Stimulated activated CD4-positive, alpha-beta T cell treated with anti-CD3 and anti-CD28 coated beads, Interleukin-1b, Interleukin-23, amount 100 ng/mL, for 4 hours (primary cell): Measurements from ENCODE around the gene HIKESHI.
"Not testable (repeated sequence)": the region's sequence is repeated elsewhere in the genome, so short reads cannot be mapped to it uniquely, and the experiment has no call there.

Experiments used
- DNase-seq, 2 donors: peaks; one replicate each; pipeline ENCODE4 v3.0.0-alpha.2; 2020; ENCODE audit warnings: low read depth in 2 of 2

The HIKESHI gene

DNA sequence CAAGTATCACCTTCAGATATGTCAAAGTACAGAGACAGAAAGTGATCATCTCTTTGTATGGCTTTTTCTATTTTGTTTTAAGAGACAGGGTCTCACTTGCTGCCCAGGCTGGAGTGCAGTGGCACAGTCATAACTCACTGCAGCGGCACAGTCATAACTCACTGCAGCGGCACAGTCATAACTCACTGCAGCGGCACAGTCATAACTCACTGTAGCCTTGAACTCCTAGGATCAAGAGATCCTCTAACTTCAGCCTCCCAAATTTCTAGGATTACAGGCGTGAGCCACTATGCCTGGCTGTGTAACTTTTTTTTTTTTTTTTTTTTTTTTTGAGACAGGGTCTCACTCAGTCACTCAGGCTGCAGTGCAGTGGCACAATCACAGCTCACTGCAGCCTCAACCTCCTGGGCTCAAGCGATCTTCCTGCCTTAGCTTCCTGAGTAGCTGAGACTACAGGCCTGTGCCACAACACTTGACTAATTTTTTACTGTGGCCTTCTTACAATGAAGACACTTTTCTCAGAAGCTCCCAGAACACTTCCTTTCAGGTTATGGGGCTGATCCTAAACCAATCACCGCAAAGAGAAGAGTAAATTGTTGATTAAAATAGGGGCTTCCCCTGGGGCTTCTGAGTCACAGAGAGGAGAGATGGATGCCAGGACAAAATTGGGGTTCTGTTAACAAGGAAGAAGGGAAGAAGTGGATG, 9.0 kb upstream of the HIKESHI start:
- no peak for DNase-seq

DNA sequence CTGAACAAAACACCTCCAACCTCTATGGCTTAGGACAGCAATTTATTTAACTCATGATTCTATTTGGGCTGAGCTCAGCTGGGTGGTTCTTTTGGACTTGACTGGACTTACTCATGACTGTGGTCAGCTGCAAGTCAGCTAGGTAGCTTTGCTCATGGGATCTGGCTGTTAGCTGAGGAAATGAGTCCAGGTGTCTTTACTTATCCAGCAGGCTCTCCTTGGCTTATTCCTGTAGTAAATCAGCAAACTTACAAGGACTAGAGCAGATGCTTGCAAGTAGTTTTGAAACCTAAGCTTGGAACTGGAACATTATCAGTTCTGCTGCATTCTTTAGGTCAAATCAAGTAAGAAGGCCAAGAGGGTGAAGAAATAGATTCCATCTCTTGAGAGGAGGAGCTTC, 8.0 kb upstream of the HIKESHI start:
- DNase-seq, result no peak

DNA sequence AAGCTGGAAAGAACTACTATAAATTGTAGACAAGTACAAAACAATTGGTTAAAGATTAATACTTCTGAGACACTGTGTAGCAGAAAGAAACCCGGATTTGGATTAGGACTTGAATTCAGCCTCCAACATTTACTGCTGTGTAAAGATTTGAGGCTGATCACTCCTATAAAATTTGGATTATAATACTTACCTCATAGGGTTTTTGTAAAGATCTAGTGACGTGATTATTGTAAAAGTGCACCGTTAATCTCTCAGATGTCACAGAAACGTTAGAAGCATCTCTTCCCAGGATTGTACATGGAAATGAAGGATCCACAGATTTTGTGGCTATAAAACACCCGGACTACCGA, 323 bp upstream of the HIKESHI start:
- DNase-seq, result no peak

DNA sequence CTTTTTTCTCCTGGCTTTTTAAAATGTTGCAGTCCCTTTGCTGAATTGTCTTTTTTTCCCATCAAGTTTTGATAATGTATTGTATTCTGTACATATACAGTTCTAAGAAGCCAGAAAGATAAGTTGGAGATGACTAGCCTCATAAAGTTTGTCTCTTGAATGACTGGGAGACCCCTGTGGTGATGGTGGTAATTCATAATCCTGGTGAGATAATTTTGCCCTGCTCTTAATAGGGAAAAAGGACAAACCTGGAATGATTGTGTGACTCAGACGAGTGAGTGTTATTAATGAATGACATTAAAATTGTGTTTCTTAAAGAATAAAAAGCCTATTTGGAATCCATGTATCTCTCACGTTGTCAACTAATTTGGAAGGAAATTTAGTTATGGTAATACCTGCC, 1.2 kb downstream of the HIKESHI start:
- DNase-seq, result no peak

DNA sequence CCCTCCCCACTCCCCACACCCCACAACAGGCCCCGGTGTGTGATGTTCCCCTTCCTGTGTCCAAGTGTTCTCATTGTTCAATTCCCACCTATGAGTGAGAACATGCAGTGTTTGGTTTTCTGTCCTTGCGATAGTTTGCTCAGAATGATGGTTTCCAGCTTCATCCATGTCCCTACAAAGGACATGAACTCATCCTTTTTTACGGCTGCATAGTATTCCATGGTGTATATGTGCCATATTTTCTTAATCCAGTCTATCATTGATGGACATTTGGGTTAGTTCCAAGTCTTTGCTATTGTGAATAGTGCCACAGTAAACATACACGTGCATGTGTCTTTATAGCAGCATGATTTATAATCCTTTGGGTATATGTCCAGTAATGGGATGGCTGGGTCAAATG, 6.7 kb downstream of the HIKESHI start:
- not testable (repeated sequence) for DNase-seq

DNA sequence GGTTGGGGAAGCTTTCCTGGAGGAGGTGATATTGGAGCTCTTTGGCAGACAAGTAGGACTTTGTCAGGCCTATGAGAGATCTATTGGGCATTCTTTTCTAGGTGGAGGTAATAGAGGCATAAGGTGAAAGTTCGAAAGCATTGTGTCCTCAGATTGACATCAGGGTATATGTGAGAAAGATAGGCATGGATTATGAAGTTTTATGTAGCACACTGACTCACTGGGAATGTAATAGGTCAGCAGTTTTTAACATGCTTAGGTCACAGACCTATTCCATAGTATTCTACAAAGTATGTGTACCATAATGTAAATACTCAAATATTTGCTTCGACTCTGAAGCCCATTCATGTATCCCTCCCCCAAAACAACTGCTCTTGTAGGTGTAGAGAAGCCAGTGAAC, 11.8 kb downstream of the HIKESHI start:
- no peak for DNase-seq

DNA sequence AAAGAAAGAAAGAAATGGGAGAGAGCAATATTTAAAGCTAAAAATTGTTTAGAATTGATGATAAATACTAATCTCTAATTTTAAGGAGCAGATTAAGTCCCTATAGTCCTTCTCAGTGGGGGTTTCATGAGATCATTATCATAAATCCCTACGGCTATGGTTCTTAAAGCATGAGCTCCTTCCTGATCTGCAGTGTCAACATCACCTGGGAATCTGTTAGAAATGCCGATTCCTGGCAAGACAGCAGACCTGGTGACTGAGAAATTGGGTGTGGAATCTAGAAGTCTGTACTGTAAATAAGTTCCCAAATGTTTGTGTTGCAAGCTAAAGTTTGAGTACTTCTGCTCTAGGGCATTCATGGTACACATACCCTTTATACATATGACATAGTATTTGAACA, 12.6 kb downstream of the HIKESHI start:
- no peak for DNase-seq

DNA sequence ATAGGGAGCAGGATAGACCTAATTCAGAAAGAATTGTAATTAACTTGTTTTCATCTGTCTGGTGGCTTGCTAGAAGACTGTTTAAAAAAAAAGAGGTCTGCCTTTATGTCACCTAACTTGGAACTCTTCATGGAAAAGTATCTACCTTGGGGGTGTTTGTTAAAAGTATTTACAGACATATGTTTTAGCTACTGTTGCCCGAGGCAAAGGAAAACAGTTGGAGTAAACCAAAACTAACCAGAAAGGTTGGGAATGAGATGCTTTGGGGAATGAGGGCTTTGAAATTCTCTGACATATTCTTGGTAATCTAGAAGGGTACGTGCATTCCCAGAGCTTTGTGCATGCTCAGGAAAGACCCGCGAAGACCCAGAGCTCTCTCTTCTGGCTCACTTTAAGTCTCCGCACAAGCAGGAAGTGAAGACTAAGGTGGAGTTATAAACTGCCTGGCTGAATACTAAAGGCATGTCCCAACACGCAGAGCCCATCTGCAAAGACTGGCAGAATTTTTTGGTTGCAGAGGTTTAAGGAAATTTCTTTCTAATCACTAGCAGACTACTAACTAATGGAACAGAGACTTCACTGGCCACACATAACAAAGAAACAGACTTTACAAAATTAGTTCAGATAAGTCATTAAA, 33.2 kb downstream of the HIKESHI start:
- DNase-seq, result no peak

DNA sequence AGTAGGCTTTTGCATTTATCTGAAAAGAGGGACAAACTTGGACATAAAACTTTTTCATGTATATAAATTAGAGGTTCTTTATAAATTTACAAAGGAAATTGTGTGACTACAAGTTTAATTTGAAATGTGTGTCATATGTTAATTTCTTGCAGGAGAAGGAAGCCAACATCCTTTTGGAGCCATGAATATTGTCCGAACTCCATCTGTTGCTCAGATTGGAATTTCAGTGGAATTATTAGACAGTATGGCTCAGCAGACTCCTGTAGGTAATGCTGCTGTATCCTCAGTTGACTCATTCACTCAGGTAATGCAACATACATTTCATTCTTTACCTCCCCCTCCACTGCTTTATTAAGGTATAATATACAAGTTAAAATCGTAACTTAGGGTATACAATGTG, 35.2 kb downstream of the HIKESHI start:
- DNase-seq, result no peak

DNA sequence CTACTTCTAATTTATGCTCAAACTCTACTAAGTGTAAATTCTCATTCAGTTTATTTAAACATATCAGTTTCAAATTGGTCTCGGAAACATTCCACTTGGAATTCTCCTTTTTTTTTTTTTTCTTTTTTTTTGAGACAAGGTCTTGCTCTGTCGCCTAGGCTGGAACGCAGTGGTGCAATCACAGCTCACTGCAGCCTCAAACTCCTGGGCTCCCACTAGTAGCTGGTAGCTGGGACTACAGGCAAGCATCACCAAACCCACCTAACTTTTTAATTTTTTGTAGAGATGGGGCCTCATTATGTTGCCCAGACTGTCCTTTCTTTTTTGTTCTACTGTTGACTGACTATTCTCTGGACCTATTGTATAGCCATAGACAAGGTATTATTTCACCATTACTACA, 39.3 kb downstream of the HIKESHI start:
- DNase-seq, result no peak

DNA sequence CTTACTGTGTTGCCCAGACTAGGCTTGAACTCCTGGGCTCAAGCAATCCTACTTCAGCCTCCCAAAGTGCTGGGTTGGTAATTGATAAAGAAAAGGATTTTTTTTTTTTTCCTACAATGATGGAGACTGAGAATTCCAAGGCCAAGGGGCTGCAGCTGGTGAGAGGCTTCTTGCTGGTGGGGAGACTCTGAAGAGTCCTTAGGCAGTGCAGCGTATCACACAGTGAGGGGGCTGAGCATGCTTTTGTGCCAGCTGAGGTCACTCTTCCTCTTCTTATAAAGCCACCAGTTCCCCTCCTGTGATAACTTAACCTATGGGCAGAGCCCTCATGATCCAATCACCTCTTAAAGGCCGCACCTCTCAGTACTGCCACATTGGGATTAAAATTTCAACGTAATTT, 44.5 kb downstream of the HIKESHI start:
- DNase-seq, result no peak

DNA sequence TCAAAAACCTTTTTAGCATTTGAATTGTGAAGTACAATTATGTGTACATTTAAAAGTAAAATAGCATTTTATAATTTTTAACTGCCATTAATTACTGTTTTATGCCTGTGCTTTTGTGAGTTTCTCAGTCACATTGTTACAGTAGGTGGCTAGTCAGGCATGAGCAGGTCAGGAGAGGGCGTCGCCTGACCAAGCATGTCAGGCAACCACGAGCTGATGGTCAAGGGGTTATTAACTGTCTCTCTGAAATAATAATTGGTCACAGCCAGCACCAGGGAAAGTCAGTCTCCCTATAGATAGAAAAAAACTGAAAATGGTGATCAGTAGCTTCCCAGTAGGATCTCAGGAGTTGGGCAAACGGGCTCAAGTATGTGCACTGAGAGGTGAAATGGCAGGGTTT, 53.2 kb downstream of the HIKESHI start:
- DNase-seq, result no peak

DNA sequence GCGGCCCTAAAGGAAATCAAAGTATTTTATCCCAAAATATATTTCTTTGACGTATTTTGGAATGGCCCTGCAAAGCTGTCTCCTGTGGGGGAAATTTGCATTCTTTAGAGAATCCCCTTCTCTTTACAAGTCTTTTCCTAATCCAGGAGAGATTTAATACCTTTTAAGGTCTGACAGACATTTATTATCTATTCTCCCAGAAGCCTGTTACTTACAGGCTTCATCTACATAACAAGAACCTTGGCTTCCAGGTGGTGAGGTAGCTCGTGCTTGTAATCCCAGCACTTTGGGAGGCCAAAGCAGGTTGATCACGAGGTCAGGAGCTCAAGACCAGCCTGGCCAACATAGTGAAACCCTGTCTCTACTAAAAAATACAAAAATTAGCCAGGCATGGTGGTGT, 55.4 kb downstream of the HIKESHI start:
- not testable (repeated sequence) for DNase-seq

DNA sequence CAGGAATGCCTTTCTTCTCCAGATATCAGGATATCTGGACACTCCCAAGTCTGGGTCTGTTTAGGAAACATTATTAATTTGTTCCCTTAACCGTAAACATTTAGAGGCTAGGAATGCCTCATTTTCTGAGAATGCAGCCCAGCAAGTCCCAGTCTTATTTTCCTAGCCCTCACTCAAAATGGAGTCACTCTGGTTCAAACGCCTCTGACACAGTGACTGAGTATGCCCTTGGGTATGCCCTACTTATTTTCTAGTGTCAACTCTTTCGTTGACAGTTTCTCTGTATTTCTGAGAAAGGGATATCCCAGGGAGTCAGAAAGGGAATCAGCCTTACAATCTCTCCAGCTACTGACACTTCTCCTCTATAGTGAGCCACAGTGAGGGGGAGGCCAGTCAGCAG, 56.7 kb downstream of the HIKESHI start:
- DNase-seq, result no peak

DNA sequence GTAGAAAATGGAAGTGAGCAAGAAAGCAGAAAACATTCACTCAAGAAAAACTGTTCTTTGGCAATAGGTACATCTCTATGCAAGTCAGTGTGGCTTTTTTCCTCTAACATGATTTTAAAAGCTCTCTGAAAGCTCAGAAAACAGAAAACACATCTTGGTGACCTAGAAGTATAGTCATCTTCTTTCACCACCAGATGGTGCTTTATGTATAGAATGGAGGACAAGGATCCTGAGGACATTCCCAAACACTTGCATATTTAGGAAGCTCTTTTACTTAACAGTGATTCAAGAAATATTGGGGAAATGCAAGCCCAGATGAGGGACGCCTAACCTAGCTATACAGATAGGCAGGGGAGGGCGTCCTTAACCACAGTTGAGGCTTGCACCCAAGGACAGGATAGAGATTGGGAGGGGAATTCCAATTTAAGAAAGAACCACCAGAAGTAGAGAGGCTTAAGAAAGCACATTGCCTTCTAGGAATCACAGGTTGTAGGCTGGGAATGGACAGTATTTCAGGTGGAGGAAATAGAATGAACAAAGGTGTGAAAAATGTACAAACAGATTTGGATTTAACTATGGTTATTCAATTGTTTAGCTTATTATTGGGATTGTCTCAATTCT, 58.8 kb downstream of the HIKESHI start:
- no peak for DNase-seq

DNA sequence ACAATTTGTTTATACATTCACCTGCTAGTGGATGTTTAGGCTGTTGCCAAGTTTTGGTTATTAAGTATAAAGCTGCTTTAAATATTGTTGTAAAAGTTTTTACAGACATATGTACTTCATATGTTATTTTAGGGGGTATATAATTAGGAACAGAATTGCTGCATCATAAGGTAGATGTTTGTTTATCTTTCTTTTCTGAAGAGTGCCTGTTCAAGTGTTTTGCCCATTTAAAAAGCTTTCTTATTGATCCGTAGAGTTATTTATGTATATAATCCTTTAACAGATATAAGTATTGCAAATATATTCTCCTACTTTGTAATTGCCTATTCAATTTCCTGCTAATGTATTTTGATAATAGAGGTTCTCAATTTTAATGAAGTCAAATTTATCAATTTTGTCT, 61.4 kb downstream of the HIKESHI start:
- DNase-seq, result no peak

DNA sequence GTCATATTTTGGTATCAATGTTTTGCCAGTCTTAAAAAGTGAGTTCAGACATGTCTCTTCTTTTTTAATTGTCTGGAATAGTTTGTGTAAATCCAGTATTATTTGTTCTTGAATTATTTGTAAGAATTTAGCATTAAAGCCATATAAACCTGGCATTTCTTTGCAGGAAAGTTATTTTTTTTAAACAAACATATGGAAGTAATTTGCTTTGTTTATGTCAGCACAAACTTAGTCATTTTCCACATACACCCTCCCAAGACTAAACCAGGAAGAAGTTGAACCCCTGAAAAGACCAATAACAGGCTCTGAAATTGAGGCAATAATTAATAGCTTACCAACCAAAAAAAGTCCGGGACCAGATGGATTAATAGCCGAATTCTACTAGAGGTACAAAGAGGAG, 63.5 kb downstream of the HIKESHI start:
- no peak for DNase-seq

DNA sequence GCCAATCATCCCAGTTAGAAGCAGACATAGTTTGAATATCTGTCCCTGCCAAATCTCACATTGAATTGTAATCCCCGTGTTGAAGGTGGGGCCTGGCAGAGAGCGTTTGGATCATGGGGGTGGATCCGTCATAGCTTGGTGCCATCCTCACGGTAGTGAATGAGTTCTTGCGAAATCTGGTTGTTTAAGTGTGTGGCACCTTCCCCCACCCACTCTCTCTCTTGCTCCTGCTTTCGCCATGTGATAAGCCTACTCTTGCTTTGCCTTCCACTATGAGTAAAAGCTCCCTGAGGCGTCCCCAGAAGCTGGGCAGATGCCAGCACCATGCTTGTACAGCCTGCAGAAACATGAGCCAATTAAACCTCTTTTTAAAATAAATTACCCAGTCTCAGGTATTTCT, 67.6 kb downstream of the HIKESHI start:
- no peak for DNase-seq

DNA sequence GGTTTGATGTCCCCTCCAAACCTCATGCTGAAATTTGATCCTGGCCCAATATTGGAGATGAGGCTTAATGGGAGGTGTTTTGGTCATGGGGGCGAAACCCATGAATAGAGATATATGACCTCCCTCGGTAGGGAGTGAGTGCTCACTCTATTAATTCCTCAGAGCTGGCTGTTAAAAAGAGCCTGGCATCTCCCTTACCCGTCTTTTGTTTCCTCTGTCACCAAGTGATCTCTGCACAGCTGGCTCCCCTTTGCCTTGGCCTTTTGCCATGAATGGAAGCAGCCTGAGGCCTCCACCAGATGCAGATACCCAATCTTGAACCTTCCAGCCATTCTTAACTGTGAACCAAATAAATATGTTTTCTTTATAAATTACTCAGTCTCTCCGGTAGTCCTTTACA, 68.1 kb downstream of the HIKESHI start:
- DNase-seq, result no peak

DNA sequence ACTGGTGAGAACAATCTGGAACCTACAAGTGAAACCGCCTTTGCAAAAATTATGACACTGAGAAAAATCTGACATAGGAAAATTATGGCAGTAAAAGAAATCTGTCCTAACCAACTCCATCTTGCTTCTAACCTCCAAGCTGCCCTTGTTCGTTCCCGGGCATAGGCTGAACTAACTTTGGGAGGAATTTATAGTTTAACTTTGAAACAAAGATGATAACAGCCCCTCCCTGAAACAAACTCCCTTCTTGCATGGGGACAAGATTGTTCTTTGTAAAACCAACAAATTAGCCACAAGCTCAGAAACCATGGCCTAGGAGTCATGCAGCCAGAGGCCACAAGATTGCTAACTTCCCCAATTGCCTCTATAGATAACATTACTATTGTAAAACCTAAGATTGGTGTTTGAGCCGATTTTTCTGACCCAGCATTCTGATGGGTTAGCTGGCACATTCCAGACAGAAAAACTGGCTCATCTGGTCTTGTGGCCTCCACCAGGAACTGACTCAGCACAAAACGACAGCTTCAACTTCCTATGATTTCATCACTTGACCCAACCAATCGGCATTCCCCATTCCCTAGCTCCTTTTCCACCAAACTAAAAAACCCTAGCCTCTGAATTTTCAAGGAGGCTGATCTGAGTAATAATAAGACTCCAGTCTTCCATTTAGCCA, 69.0 kb downstream of the HIKESHI start:
- no peak for DNase-seq

DNA sequence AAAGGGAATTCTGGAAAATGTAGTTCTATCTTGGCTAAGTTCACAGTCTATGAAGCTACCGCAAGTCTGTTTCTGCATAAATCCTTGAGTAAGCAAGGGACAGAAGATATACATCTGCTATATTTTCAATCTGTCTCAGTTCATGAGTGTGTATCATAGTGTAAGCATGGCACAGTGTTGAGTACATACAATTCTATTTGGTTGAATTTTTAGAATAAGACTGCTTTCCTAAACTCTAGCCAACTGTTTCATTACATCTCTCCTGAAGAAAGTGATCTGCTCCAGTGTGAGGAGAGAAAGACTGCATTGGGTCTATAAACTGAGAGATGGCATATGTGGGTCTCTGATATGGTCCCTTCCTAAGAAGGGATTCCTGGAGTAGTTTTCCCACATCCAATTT, 70.0 kb downstream of the HIKESHI start:
- no peak for DNase-seq

DNA sequence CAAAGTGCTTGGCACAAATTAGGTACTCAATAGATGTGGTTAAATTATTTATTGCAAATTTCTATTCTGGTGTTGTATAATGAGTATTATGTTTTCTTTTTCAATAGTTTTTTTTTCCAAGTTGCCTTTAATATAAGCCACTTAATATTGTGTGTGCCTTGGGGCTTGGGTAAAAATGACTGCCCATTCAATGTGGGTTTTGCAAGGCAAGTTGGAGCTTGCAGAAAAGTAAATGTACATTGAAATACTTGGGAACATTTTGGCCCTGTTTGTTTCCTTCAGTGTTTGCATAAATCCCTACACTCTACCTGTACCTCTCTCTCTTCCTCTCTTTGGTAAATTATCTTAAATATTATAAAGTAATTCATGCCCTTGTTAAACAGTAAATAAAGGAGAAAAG, 70.5 kb downstream of the HIKESHI start:
- no peak for DNase-seq

DNA sequence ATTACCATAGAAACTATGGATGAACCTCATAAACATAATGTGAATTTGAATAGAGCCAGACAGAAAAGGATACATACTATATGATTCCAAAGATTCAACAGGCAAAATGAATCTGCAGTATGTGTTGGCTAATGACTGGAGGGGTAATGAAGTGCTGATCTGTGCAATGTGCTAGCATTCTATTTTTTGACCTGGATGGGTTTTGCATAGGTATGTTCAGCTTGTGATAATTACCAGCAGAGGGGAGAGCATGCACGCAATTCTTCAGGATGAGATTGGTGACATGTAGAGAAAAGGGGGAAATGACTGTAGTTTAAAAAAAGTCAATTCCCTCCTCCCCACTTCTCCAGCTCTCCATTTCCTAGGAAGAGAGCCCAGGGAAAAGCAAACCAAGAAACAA, 72.0 kb downstream of the HIKESHI start:
- DNase-seq, result no peak
